Activated CD8-positive, alpha-beta memory T cell treated with anti-CD3 and anti-CD28 coated beads for 48 hours (primary cell): Measurements from ENCODE around the gene LPAR2.
A peak's percentile ranks its signal among the peaks of the same experiment; 100 is the strongest.
"Not testable (repeated sequence)": the region's sequence is repeated elsewhere in the genome, so short reads cannot be mapped to it uniquely, and the experiment has no call there.

Source experiments
- DNase-seq, 3 experiments: peaks; one replicate each; pipeline ENCODE4 v3.0.0-alpha.2; 2020; ENCODE audit warnings: low read depth in 2 of 3, low spot score in 2 of 3

Gene LPAR2

GRCh38 chr19:19632661-19633060, 4.6 kb upstream of the LPAR2 start:
- no peak for DNase-seq

GRCh38 chr19:19631346-19631745, 3.3 kb upstream of the LPAR2 start:
- no peak for DNase-seq

GRCh38 chr19:19630426-19630825, 2.4 kb upstream of the LPAR2 start:
- no peak for DNase-seq

- no peak for DNase-seq
Measured at GRCh38 chr19:19630062-19630414, 2.0 kb upstream of the LPAR2 start.

GRCh38 chr19:19628501-19629134, 598 bp upstream of the LPAR2 start:
- peak; percentile 36 to 41 (median 37) for DNase-seq

- DNase-seq: no peak
Measured at GRCh38 chr19:19626516-19627472, 1.2 kb downstream of the LPAR2 start.

- DNase-seq: no peak
Measured at GRCh38 chr19:19624032-19624570, 3.9 kb downstream of the LPAR2 start.

- no peak for DNase-seq
Measured at GRCh38 chr19:19623383-19623782, 4.6 kb downstream of the LPAR2 start.

- DNase-seq: no peak
Measured at GRCh38 chr19:19619849-19620210, 8.2 kb downstream of the LPAR2 start.

- DNase-seq: no peak
Measured at GRCh38 chr19:19619181-19619848, 8.7 kb downstream of the LPAR2 start.

GRCh38 chr19:19618219-19619051, 9.6 kb downstream of the LPAR2 start, which contains the start of gene PBX4:
TSS of gene PBX4 (minus strand) at chr19:19618687. CDS start at chr19:19618629, 58 bp downstream.
- DNase-seq: peak; percentile 96 to 97 (median 97)

GRCh38 chr19:19615086-19615485, 12.9 kb downstream of the LPAR2 start:
- no peak for DNase-seq

- no peak for DNase-seq
Measured at GRCh38 chr19:19613506-19613905, 14.5 kb downstream of the LPAR2 start.

- no peak for DNase-seq
Measured at GRCh38 chr19:19610376-19611202, 17.4 kb downstream of the LPAR2 start.

- DNase-seq: not testable (repeated sequence)
Measured at GRCh38 chr19:19606686-19607085, 21.3 kb downstream of the LPAR2 start.

GRCh38 chr19:19606021-19606420, 22.0 kb downstream of the LPAR2 start:
- no peak for DNase-seq

GRCh38 chr19:19602713-19603324, 25.2 kb downstream of the LPAR2 start:
- no peak for DNase-seq

GRCh38 chr19:19602136-19602712, 25.8 kb downstream of the LPAR2 start:
- DNase-seq: no peak

GRCh38 chr19:19600793-19601330, 27.2 kb downstream of the LPAR2 start:
- DNase-seq: no peak
